ENCODE results near the gene BAX. TPM values are rescaled to one million over a fixed set of nuclear protein-coding genes. Genes with fewer than 3 reads are reported as not detected.
A peak's percentile ranks its signal among the peaks of the same experiment; 100 is the strongest.

Gene BAX
- total and polyA plus RNA-seq, 9 of the 15 experiments (the other 6 are each of a cell fraction or from before 2014, with no cell fraction given) = 3.2 to 95.4 (median 44.5) TPM

DNA sequence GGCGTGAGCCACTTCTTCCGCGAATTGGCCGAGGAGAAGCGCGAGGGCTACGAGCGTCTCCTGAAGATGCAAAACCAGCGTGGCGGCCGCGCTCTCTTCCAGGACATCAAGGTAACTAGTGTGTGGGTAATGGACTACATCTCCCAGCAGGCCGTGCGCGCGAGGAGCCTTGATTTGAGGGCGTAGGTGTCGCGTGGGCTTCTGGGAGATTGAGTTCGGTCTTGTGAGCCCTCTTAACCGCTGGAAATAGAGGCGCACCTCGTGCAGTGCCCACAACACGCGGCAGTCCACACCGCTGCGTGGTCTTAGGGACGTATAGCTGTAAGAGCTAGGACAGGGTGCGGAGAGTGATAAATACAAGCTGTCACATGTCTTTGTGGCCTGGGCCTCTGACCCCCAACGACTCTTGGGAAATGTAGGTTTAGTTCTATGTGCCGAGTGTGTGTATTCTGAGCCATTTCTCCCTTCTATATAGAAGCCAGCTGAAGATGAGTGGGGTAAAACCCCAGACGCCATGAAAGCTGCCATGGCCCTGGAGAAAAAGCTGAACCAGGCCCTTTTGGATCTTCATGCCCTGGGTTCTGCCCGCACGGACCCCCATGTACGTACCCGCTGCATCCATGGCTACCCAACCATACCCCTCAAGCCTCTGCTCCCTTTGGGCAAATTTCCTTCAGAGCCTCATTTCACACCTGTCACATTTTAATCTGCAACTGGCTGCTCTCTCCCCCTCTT lies 11.3 kb downstream of the BAX start (continued):
- TF ChIP-seq, protein P1, sequence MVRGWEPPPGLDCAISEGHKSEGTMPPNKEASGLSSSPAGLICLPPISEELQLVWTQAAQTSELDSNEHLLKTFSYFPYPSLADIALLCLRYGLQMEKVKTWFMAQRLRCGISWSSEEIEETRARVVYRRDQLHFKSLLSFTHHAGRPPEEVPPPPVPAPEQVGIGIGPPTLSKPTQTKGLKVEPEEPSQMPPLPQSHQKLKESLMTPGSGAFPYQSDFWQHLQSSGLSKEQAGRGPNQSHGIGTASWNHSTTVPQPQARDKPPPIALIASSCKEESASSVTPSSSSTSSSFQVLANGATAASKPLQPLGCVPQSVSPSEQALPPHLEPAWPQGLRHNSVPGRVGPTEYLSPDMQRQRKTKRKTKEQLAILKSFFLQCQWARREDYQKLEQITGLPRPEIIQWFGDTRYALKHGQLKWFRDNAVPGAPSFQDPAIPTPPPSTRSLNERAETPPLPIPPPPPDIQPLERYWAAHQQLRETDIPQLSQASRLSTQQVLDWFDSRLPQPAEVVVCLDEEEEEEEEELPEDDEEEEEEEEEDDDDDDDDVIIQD (CRISPR knock-in tag; IDR thresholded peaks at IDR 0.05) = no peak
- TF ChIP-seq ZNF586 (CRISPR knock-in tag; conservative IDR thresholded peaks at IDR 0.05) (no peak), MBD2 (IDR thresholded peaks at IDR 0.05; ENCODE audit: borderline replicate concordance, low read depth) (no peak; the same call in 1 of the 2 replicates), ZNF134 (CRISPR knock-in tag; conservative IDR thresholded peaks at IDR 0.05) (no peak), ZBTB17 (CRISPR knock-in tag; IDR thresholded peaks at IDR 0.05) (peak; percentile 50; the same call in 1 of the 2 replicates), NCOA2 (IDR thresholded peaks at IDR 0.05; ENCODE audit: partially characterized antibody in 2 of 2) (no peak), CC2D1A (IDR thresholded peaks at IDR 0.05) (no peak), RAD21 (CRISPR knock-in tag; conservative IDR thresholded peaks at IDR 0.05 in 1 of 2, IDR thresholded peaks at IDR 0.05 in 1 of 2) (no peak), RUNX1 (IDR thresholded peaks at IDR 0.05; ENCODE audit: low read depth) (no peak), E2F3 (CRISPR knock-in tag; IDR thresholded peaks at IDR 0.05) (no peak), ZNF274 (IDR thresholded peaks at IDR 0.05; ENCODE audit: borderline replicate concordance, low read depth, low read length) (no peak), HDAC3 (IDR thresholded peaks at IDR 0.05; ENCODE audit: borderline replicate concordance, partially characterized antibody) (peak; percentile 14), HDAC2 (IDR thresholded peaks at IDR 0.05) (no peak), HMGN3 (IDR thresholded peaks at IDR 0.05; ENCODE audit: borderline replicate concordance, extremely low read depth, insufficient read length, low read depth, low read length) (no peak), U2AF1 (optimal IDR thresholded peaks at IDR 0.05; ENCODE audit: low read depth, low read length) (no peak), ATF1 (CRISPR knock-in tag; IDR thresholded peaks at IDR 0.05) (no peak), ATF1 (tag; IDR thresholded peaks at IDR 0.05) (no peak; the same call in 1 of the 2 replicates), JUNB (CRISPR knock-in tag; conservative IDR thresholded peaks at IDR 0.05) (no peak), ELF2 (CRISPR knock-in tag; IDR thresholded peaks at IDR 0.05) (no peak), MAFK (IDR thresholded peaks at IDR 0.05; ENCODE audit: low read length) (no peak), CBFB (CRISPR knock-in tag; IDR thresholded peaks at IDR 0.05) (peak; percentile 76; the same call in 1 of the 2 replicates), ESRRB (CRISPR knock-in tag; IDR thresholded peaks at IDR 0.05; ENCODE audit: borderline replicate concordance) (no peak), ZNF212 (CRISPR knock-in tag; IDR thresholded peaks at IDR 0.05) (no peak), STAT5A (IDR thresholded peaks at IDR 0.05; ENCODE audit: borderline replicate concordance, low read length) (no peak), ZNF589 (CRISPR knock-in tag; IDR thresholded peaks at IDR 0.05; ENCODE audit: low read depth) (peak; percentile 86; the same call in 1 of the 2 replicates), FOXJ3 (CRISPR knock-in tag; IDR thresholded peaks at IDR 0.05) (no peak), ZNF436 (CRISPR knock-in tag; IDR thresholded peaks at IDR 0.05) (0 out of 2 replicates have a peak, but pooled peaks have one; percentile 1), ETV5 (CRISPR knock-in tag; IDR thresholded peaks at IDR 0.05; ENCODE audit: low read depth) (0 out of 2 replicates have a peak, but pooled peaks have one; percentile 25)
- TF ChIP-seq, protein P2, sequence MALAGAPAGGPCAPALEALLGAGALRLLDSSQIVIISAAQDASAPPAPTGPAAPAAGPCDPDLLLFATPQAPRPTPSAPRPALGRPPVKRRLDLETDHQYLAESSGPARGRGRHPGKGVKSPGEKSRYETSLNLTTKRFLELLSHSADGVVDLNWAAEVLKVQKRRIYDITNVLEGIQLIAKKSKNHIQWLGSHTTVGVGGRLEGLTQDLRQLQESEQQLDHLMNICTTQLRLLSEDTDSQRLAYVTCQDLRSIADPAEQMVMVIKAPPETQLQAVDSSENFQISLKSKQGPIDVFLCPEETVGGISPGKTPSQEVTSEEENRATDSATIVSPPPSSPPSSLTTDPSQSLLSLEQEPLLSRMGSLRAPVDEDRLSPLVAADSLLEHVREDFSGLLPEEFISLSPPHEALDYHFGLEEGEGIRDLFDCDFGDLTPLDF (CRISPR knock-in tag; IDR thresholded peaks at IDR 0.05) = no peak
